ENCODE results near the gene KLK10. TPM values are rescaled to one million over a fixed set of nuclear protein-coding genes. Genes with fewer than 3 reads are reported as not detected.
"Not testable (repeated sequence)": the region's sequence is repeated elsewhere in the genome, so short reads cannot be mapped to it uniquely, and the experiment has no call there.

The KLK10 gene
- total and polyA plus RNA-seq, 2 donors (not counting 1 experiment from before 2014, with no cell fraction given): 0.03 TPM; not detected in 1

DNA sequence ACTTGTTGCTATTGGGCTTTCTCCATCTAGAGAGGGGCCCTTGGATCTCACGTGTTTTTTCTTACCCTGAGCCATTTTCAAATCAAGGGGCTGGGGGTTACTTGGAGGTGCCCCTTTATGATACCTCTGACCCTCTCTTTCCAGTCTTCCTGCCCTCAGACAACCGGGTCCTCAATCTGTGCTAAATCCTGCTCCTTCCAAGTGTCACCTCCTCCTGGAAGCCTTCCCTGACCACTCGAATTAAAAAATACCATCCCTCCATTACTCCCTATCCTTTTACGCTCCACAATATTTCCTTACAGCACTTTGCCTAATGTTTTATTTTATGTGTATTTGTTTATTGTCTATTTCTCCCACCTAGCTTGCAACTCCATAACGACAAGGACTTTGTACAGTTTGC lies 21.4 kb downstream of the KLK10 start:
- H3K9ac ChIP-seq (ENCODE audit: insufficient read depth, low read length): no peak overlapping the region
- H3K27me3 ChIP-seq (ENCODE audit: control insufficient read depth, insufficient read depth, low read length): no peaks in the 10 kb centered on the region
- H3K4me1 ChIP-seq (ENCODE audit: control insufficient read depth, extremely low read depth, insufficient read depth, low read length): no peaks in the 10 kb centered on the region
- no peak overlapping the region for H2AFZ ChIP-seq (ENCODE audit: low read length)
- no peak overlapping the region for H3K27ac ChIP-seq (ENCODE audit: insufficient read depth, low read length)
- H3K79me2 ChIP-seq (ENCODE audit: control insufficient read depth, insufficient read depth, low read length): no peaks in the 10 kb centered on the region
- H3K36me3 ChIP-seq (ENCODE audit: control insufficient read depth, insufficient read depth, low read length): no peaks in the 10 kb centered on the region
- no peaks in the 10 kb centered on the region for H4K20me1 ChIP-seq (ENCODE audit: control insufficient read depth, extremely low read depth, insufficient read depth, low read length)
- H3K9me3 ChIP-seq (ENCODE audit: control insufficient read depth, insufficient read depth, low read depth, low read length): no peaks in the 10 kb centered on the region
- H3K4me3 ChIP-seq (replicated peaks in 1 of 4; ENCODE audit: control extremely low read depth in 1 of 4, insufficient read depth in 1 of 4, low read depth in 3 of 4, low read length in 4 of 4): no peak overlapping the region
- no peak overlapping the region for H3K4me2 ChIP-seq (ENCODE audit: extremely low read depth, insufficient read depth, low read length)
- TF ChIP-seq EZH2 (IDR thresholded peaks at IDR 0.05; ENCODE audit: low read length, missing control alignments): no peak
- TF ChIP-seq, protein P1, sequence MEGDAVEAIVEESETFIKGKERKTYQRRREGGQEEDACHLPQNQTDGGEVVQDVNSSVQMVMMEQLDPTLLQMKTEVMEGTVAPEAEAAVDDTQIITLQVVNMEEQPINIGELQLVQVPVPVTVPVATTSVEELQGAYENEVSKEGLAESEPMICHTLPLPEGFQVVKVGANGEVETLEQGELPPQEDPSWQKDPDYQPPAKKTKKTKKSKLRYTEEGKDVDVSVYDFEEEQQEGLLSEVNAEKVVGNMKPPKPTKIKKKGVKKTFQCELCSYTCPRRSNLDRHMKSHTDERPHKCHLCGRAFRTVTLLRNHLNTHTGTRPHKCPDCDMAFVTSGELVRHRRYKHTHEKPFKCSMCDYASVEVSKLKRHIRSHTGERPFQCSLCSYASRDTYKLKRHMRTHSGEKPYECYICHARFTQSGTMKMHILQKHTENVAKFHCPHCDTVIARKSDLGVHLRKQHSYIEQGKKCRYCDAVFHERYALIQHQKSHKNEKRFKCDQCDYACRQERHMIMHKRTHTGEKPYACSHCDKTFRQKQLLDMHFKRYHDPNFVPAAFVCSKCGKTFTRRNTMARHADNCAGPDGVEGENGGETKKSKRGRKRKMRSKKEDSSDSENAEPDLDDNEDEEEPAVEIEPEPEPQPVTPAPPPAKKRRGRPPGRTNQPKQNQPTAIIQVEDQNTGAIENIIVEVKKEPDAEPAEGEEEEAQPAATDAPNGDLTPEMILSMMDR (conservative IDR thresholded peaks at IDR 0.05 in 1 of 2, IDR thresholded peaks at IDR 0.05 in 1 of 2; ENCODE audit: low read depth in 1 of 2, low read length in 2 of 2): no peak
- no peak for DNase-seq (ENCODE audit: low read depth in 2 of 2)

DNA sequence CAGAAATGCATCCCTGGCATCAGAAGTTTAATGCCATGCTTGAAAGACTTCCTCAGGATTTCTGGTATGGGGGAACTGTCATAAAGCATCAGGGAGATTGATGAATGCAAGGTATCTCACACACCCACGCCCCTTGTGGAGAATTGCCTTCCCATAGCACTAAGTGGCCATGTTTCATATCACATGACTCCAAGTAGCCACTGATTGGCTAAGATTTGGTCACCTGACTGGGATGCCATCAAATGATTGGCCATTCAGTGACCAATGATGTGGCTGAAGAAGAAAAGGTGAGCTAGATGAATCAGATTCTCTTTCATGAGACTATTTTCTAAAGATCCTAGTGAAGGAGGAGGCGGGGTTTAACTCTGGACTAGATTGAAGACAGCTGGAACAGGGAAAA lies 25.4 kb downstream of the KLK10 start:
- Histone ChIP-seq H2AFZ (ENCODE audit: low read length) (no peak overlapping the region), H3K27me3 (ENCODE audit: control insufficient read depth, insufficient read depth, low read length) (no peaks in the 10 kb centered on the region), H3K9me3 (ENCODE audit: control insufficient read depth, insufficient read depth, low read depth, low read length) (no peaks in the 10 kb centered on the region), H3K27ac (ENCODE audit: insufficient read depth, low read length) (no peak overlapping the region), H3K79me2 (ENCODE audit: control insufficient read depth, insufficient read depth, low read length) (no peaks in the 10 kb centered on the region), H3K4me2 (ENCODE audit: extremely low read depth, insufficient read depth, low read length) (no peak overlapping the region), H3K36me3 (ENCODE audit: control insufficient read depth, insufficient read depth, low read length) (no peaks in the 10 kb centered on the region), H3K9ac (ENCODE audit: insufficient read depth, low read length) (no peak overlapping the region), H3K4me1 (ENCODE audit: control insufficient read depth, extremely low read depth, insufficient read depth, low read length) (no peaks in the 10 kb centered on the region), H3K4me3 (replicated peaks in 1 of 4; ENCODE audit: control extremely low read depth in 1 of 4, insufficient read depth in 1 of 4, low read depth in 3 of 4, low read length in 4 of 4) (no peak overlapping the region), H4K20me1 (ENCODE audit: control insufficient read depth, extremely low read depth, insufficient read depth, low read length) (no peaks in the 10 kb centered on the region)
- TF ChIP-seq, protein P1 (conservative IDR thresholded peaks at IDR 0.05 in 1 of 2, IDR thresholded peaks at IDR 0.05 in 1 of 2; ENCODE audit: low read depth in 1 of 2, low read length in 2 of 2): no peak
- no peak for TF ChIP-seq EZH2 (IDR thresholded peaks at IDR 0.05; ENCODE audit: low read length, missing control alignments)
- no peak for DNase-seq (ENCODE audit: low read depth in 2 of 2)

DNA sequence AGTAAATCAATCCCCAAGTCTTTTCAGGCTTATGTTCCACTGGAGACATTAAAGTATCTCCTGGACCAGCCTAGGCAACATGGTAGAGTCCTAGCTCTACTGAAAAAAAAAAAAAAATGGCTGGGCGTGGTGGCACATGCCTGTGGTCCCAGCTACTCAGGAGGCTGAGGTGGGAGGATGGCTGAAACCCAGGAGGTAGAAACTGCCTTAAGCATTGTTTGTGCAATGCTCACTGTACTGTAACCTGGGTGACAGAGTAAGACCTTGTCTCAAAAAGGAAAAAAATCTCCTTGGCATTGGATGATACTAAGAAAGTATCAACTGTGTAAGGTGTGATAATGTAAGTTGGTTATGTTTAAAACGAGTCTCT lies 26.9 kb downstream of the KLK10 start:
- Histone ChIP-seq H3K9ac (ENCODE audit: insufficient read depth, low read length) (no peak overlapping the region), H3K27me3 (ENCODE audit: control insufficient read depth, insufficient read depth, low read length) (no peaks in the 10 kb centered on the region), H3K9me3 (ENCODE audit: control insufficient read depth, insufficient read depth, low read depth, low read length) (no peaks in the 10 kb centered on the region), H3K4me2 (ENCODE audit: extremely low read depth, insufficient read depth, low read length) (no peak overlapping the region), H4K20me1 (ENCODE audit: control insufficient read depth, extremely low read depth, insufficient read depth, low read length) (no peaks in the 10 kb centered on the region), H3K79me2 (ENCODE audit: control insufficient read depth, insufficient read depth, low read length) (no peaks in the 10 kb centered on the region), H2AFZ (ENCODE audit: low read length) (no peak overlapping the region), H3K4me1 (ENCODE audit: control insufficient read depth, extremely low read depth, insufficient read depth, low read length) (no peaks in the 10 kb centered on the region), H3K4me3 (replicated peaks in 1 of 4; ENCODE audit: control extremely low read depth in 1 of 4, insufficient read depth in 1 of 4, low read depth in 3 of 4, low read length in 4 of 4) (no peak overlapping the region), H3K27ac (ENCODE audit: insufficient read depth, low read length) (no peak overlapping the region), H3K36me3 (ENCODE audit: control insufficient read depth, insufficient read depth, low read length) (no peaks in the 10 kb centered on the region)
- TF ChIP-seq, protein P1 (conservative IDR thresholded peaks at IDR 0.05 in 1 of 2, IDR thresholded peaks at IDR 0.05 in 1 of 2; ENCODE audit: low read depth in 1 of 2, low read length in 2 of 2): no peak
- TF ChIP-seq EZH2 (IDR thresholded peaks at IDR 0.05; ENCODE audit: low read length, missing control alignments): no peak
- DNase-seq (ENCODE audit: low read depth in 2 of 2): no peak

DNA sequence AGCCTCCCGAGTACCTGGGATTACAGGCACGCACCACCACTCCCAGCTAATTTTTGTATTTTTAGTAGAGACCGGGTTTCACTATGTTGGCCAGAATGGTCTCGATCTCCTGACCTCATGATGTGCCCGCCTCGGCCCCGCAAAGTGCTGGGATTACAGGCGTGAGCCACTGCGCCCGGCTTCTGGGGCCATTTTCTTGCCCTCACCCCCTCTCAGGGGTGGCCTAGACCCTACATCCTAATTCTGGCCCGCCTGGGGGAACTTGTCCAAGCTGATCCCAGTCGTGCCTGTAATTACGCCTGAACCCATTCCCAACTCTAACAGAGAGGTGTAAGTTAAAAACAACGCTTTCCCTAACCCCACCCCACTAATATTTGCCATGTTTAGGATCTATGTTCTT lies 35.1 kb downstream of the KLK10 start:
- not testable (repeated sequence) for H3K9me3 ChIP-seq (ENCODE audit: control insufficient read depth, insufficient read depth, low read depth, low read length); H3K4me1 ChIP-seq (ENCODE audit: control insufficient read depth, extremely low read depth, insufficient read depth, low read length); H3K9ac ChIP-seq (ENCODE audit: insufficient read depth, low read length); H3K27ac ChIP-seq (ENCODE audit: insufficient read depth, low read length); H4K20me1 ChIP-seq (ENCODE audit: control insufficient read depth, extremely low read depth, insufficient read depth, low read length); DNase-seq (ENCODE audit: low read depth in 2 of 2); H2AFZ ChIP-seq (ENCODE audit: low read length); H3K79me2 ChIP-seq (ENCODE audit: control insufficient read depth, insufficient read depth, low read length); H3K4me3 ChIP-seq (replicated peaks in 1 of 4; ENCODE audit: control extremely low read depth in 1 of 4, insufficient read depth in 1 of 4, low read depth in 3 of 4, low read length in 4 of 4); H3K36me3 ChIP-seq (ENCODE audit: control insufficient read depth, insufficient read depth, low read length); H3K27me3 ChIP-seq (ENCODE audit: control insufficient read depth, insufficient read depth, low read length); H3K4me2 ChIP-seq (ENCODE audit: extremely low read depth, insufficient read depth, low read length)

Data from fibroblast of lung (primary cell).